ENCODE data around the gene MDGA2.

Gene MDGA2

GRCh38 chr14:47619392-47619791 lies 56.0 kb downstream of the MDGA2 start:
- no peak for DNase-seq

GRCh38 chr14:47606566-47606965 lies 68.8 kb downstream of the MDGA2 start:
- DNase-seq, result no peak

- no peak for DNase-seq
These were observed 78.5 kb downstream of the MDGA2 start for GRCh38 chr14:47596860-47597259.

GRCh38 chr14:47596232-47596631 lies 79.2 kb downstream of the MDGA2 start:
- no peak for DNase-seq

DNA sequence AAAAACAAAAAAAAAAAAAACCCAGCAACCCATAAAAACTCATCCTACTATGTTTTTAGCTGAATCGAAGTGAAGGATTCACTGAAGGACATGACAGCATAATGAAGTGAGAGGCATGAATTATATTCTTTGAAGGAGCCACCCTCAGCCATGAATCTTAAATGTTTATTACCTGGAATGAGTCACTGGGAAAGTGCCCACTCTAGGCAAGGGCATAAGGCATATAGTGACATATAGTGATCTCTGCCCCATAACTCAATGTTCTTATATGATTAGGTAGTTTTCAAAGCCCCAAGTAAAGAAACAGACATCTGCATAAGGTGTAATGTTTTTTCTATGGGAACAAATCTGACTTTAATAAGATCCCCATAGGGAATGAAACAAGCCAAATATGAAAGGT lies 79.9 kb downstream of the MDGA2 start:
- no peak for DNase-seq

DNA sequence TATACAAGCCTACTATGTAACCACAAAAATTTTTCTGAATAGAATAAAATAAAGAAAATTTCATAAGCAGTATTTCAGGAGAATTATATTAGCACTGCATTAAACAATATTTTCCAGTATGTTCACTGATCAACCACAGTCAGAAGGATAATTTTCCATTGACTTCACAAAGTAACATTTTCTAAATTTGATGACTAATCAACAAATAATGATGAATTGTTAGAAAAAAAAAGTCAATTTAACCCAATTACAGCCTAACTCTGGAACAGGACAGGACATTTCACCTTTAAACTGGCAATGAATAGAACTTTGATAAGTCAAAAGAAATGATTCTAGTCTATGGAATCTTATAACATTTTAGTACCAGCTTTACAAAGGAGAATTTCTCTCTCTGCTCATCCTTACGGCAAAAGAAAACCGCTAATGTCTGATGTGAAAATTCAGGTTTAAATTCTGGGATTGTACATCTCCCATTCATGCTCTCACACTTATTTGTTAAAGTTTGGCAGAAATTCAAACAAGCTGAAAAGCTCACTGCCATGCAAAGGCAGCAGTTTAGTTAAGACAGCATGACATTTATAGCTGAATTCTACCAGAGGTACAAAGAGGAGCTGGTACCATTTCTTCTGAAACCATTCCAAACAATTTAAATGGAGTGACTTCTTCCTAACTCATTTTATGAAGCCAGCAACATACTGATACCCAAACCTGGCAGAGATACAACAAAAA lies 84.5 kb downstream of the MDGA2 start:
- no peak for DNase-seq

GRCh38 chr14:47585447-47585846 lies 90.0 kb downstream of the MDGA2 start:
- DNase-seq, result no peak

- no peak for DNase-seq
These were observed 108.1 kb downstream of the MDGA2 start for GRCh38 chr14:47567273-47567672.

- no peak for DNase-seq
These were observed 117.5 kb downstream of the MDGA2 start for GRCh38 chr14:47557894-47558293.

GRCh38 chr14:47555333-47555732 lies 120.1 kb downstream of the MDGA2 start:
- no peak for DNase-seq

GRCh38 chr14:47549886-47550285 lies 125.5 kb downstream of the MDGA2 start:
- DNase-seq, result no peak

- DNase-seq, result no peak
These were observed 131.9 kb downstream of the MDGA2 start for GRCh38 chr14:47543459-47543858.

GRCh38 chr14:47541662-47542061 lies 133.7 kb downstream of the MDGA2 start:
- no peak for DNase-seq

- peak in 1 of 2 donors; percentile 47 for DNase-seq
These were observed 136.4 kb downstream of the MDGA2 start for GRCh38 chr14:47539031-47539461.

- DNase-seq, result no peak
These were observed 139.1 kb downstream of the MDGA2 start for GRCh38 chr14:47536341-47536740.

DNA sequence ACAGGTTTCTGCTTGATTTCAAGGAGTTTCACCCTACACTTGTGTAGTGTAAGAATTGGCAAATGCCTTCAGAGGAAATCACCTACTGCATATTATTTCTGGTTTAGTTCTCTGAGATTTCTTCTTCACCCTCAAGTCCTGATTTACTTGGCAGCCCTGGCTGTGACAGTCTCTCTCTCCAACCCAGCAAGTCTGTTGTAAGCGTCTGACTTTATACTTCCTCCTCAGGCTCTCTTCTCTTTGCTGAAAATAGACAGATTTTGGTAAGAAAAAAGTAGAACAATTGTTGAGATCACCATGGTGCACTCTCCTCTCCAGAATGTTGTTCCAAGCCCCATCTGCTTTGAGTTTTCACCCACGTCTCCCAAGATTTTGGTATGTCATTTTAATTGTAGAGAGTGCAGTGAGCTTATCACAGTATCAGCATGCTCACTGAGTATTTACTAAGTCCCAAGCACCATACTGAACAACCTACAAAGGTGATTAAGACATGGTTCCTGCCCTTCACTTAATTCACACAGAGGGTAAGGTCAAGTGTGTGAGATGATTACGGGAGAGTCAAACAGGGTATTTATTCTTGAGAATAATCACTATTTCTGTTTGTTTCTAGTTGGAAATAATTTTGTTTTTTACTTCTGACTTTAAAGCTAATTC lies 148.7 kb downstream of the MDGA2 start:
- DNase-seq, result peak in 1 of 2 donors; percentile 26

DNA sequence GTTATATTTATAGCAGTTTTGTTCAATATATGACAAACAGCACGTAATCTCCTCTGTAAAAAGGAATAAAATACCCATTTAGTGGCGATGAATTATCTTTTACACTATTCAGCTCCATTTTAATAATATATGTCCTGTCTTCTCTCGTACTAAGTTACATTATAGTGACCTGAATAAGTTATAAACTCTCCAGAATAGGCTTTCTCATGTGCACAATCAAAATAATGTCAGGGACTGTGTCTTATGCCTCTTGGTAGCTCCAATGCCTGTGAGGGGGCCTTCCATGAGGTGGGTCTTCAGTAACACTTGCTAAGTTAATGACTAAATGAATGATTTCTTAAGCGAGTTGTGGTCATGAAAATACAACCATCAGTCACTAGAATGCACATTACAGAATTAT lies 150.9 kb downstream of the MDGA2 start:
- no peak for DNase-seq

DNA sequence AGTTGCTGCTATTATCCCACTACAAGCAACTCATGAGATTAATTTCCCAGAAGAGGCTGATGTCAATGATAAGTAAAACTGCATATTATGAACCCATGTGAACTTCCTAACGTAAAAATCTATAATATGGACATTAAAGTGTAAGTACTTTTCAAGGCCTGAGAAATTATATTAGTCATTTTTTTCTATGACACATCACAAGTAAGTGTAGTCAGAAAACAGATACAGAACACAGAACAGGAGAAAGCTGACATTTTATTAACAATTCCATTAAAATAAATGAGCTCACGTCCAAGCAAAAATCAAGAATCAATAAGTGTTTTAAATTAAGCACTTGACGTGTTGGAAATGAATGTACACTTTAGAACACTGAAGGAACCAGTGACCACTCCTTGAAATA lies 155.0 kb downstream of the MDGA2 start:
- no peak for DNase-seq

DNA sequence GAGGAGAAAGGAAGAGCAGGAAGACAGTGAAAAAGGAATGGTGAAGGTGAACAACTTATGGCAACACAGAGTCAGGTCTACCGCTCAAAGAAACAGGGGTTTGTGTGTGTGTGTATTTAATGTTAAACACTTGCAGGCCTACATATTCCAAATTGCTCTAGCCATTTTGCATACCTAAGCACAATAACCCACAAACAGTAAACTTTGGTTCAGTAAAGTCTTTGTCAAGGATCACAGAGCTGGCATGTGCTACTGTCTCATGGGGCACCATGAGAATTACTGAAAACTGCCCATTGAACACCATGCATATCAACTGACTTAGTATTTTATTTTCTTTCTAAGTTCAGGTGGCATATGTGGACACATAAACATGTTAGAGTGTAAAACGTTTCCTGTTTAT lies 163.6 kb downstream of the MDGA2 start:
- DNase-seq, result no peak

DNA sequence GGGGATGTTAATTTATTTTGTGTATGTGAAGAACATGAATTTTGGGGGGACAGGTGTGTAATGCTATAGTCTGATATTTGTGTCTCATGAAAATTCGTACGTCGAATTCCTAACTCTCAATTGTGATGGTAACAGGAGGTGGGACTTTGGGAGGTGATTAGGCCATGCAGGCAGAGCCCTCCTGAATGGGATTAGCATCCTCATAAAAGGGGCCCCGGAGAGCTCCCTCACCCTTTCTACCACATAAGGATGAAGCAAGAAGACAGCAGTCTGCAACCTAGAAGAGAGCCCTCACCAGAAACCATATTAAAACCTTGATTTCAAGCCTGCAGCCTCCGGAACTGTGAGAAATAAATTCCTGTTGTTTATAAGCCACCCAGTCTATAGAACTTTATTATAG lies 165.4 kb downstream of the MDGA2 start:
- DNase-seq, result no peak

GRCh38 chr14:47507861-47508260 lies 167.5 kb downstream of the MDGA2 start:
- DNase-seq, result no peak

DNA sequence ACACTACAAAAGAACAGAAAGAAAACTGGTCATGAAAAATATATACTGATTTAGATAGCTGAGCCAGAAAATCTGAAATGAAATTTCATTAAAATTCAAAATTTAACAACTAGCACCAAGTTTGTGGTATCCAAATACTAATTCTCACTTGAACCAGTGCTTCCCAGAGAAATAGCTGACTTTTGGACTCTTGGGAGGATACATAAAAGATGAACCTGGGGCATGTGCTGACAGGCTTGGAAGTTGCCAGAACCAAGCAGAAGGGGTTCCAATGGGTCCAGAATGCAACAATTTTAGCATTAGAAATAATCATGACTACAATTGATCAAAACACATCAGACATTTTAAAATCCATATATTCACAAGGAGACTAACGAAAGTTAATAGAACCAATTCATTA lies 175.0 kb downstream of the MDGA2 start:
- no peak for DNase-seq

DNA sequence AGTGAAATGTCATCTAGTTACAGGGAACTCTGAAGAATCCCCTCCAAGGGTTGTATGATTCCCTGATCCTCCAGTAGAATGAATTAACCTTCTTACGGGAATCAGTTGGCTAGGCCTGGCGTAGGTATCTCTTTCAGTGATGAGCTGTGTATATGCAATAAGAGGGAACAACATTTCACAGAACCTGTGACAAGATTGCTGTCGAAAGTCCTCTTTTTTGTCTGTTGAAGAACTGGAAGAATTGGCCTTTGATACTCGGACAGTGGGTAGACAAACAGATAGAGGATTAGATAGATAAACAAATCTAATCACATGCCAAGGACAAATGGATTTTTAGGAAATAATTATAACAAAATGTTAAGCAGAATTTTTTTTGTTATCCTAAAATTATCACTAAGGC lies 184.6 kb downstream of the MDGA2 start:
- DNase-seq, result no peak

DNA sequence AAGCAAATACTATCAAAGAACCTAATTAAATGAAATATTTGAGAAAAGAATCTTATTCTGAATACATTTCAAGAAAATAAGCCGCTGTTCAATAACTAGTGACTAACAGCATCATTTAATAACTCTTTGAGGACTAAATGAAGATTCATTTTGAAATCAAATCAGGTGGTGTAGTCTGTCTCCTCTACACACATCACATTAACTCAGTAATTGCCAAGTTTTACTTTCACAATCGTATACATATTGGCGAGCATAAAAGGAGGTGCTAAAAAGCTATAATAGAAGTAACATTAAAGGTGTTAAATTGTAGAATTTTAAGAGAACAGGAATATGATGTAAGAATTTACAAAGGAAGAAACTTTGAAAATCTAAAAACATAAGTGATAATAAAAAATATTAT lies 185.1 kb downstream of the MDGA2 start:
- no peak for DNase-seq

DNA sequence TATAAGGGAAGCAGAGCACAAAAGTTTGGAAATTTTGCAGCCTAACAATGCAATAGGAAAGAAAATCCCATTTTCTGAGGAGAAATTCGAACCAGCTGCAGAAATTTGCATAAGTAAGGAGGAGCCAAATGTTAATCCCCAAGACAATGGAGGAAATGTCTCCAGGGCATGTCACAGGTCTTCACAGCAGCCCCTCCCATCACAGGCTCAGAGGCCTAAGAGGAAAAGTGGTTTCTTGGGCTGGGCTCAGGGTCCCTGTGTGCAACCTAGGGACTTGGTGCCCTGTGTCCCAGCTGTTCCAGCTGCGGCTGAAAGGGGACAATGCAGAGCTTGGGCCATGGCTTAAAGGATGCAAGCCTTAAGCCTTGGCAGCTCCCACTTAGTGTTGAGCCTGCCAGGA lies 190.0 kb downstream of the MDGA2 start:
- DNase-seq, result no peak
